HepG2 (cell line): ENCODE measurements around the gene RPS13. TPM values are rescaled to one million over a fixed set of nuclear protein-coding genes. Genes with fewer than 3 reads are reported as not detected.

Experiments
- IKZF1 ChIP-seq: fragments of 450-650 bp; IDR thresholded peaks from 2 replicates; pipeline ENCODE4 v1.7.1; 2016
- MAFK ChIP-seq, 2 experiments: IDR thresholded peaks in 1 of 2; conservative IDR thresholded peaks in 1 of 2; 2 replicates each; pipeline ENCODE4 v1.6.1; 2011; ENCODE audit warnings: improper control_type of control experiment in 2 of 2, low read length in 2 of 2
- NR2F6 ChIP-seq, 2 experiments: IDR thresholded peaks; 2 replicates each; pipeline ENCODE4 v1.6.1; 2016; ENCODE audit warnings: antibody characterized with exemption in 1 of 2, mild to moderate bottlenecking in 1 of 2
- PRDM15 ChIP-seq: sonication (generic); formaldehyde crosslinking; IDR thresholded peaks from 2 replicates; pipeline ENCODE4 v1.4.0; 2020; ENCODE audit warnings: missing genetic modification reagents
- RBAK ChIP-seq: sonication (generic); formaldehyde crosslinking; IDR thresholded peaks from 2 replicates; pipeline ENCODE4 v1.5.1; 2020; ENCODE audit warnings: mild to moderate bottlenecking, missing genetic modification reagents
- SP2 ChIP-seq: sonication (generic); formaldehyde crosslinking; IDR thresholded peaks from 2 replicates; pipeline ENCODE4 v1.5.1; 2020; ENCODE audit warnings: mild to moderate bottlenecking, missing genetic modification reagents
- STAT6 ChIP-seq: sonication (generic); formaldehyde crosslinking; IDR thresholded peaks from 2 replicates; pipeline ENCODE4 v1.4.0; 2020; ENCODE audit warnings: missing genetic modification reagents, mild to moderate bottlenecking, borderline replicate concordance
- YY1 ChIP-seq: IDR thresholded peaks from 2 replicates; pipeline ENCODE4 v1.6.1; 2011; ENCODE audit warnings: low read length, low read depth, moderate library complexity, mild to moderate bottlenecking; ENCODE audit not compliant: insufficient read depth, insufficient replicate concordance
- ZC3H13 ChIP-seq: sonication (generic); formaldehyde crosslinking; IDR thresholded peaks from 2 replicates; pipeline ENCODE4 v1.8.1; 2023; ENCODE audit warnings: mild to moderate bottlenecking, missing genetic modification reagents, moderate library complexity
- ZHX2 ChIP-seq, 2 experiments: sonication (generic) in 1 of 2; formaldehyde crosslinking in 1 of 2; IDR thresholded peaks; 2 replicates each; pipeline versions ENCODE4 v1.6.1 to v1.9.0; 2014 to 2022; ENCODE audit warnings: antibody characterized with exemption in 1 of 2, borderline replicate concordance in 1 of 2, inconsistent platforms in 1 of 2, low read depth in 1 of 2, missing genetic modification reagents in 1 of 2
- ZIK1 ChIP-seq: sonication (generic); formaldehyde crosslinking; IDR thresholded peaks from 2 replicates; pipeline ENCODE4 v1.5.0; 2020; ENCODE audit warnings: mild to moderate bottlenecking, low read depth, missing genetic modification reagents, borderline replicate concordance
- ZNF557 ChIP-seq: sonication (generic); formaldehyde crosslinking; IDR thresholded peaks from 2 replicates; pipeline ENCODE4 v1.4.0; 2020; ENCODE audit warnings: missing genetic modification reagents
- polyA plus RNA-seq, 8 experiments: library from polyadenylated mRNA; depleted of rRNA in 3 of 8; stranded (reverse) in 7 of 8; unstranded in 1 of 8; fragments of >200 nt; fragmentation: Illumina TruSeq in 4 of 8; extraction: Trizol in 4 of 8; gene quantifications; 2 replicates each; pipeline versions ENCODE4 v1.2.1 to v1.2.3, GENCODE V29; 2011 to 2016; ENCODE audit warnings: low read depth in 4 of 8, missing spikeins in 1 of 8, mixed read lengths in 1 of 8; ENCODE audit not compliant: insufficient read depth in 1 of 8
- total RNA-seq, 5 experiments: library from RNA; depleted of rRNA; stranded (reverse); fragments of >200 nt; fragmentation: Illumina TruSeq; extraction: Trizol; gene quantifications; 2 replicates each; pipeline ENCODE4 v1.2.3, GENCODE V29; 2016; ENCODE audit warnings: low read depth in 1 of 5

RPS13 gene
- total and polyA plus RNA-seq, 2 of the 13 experiments (the other 11 are each of a cell fraction or from before 2014, with no cell fraction given): 1,542 to 2,245 TPM

GRCh38 chr11:17077520-17078401, at the start of gene RPS13 (continued):
- TF ChIP-seq ZHX2 (IDR thresholded peaks at IDR 0.05; ENCODE audit: low read depth) (peak; percentile 89), ZHX2 (CRISPR knock-in tag; IDR thresholded peaks at IDR 0.05; ENCODE audit: borderline replicate concordance) (no peak), YY1 (peak; percentile 94), NR2F6 (IDR thresholded peaks at IDR 0.05) (no peak), NR2F6 (CRISPR knock-in tag; IDR thresholded peaks at IDR 0.05) (no peak; the same call in 1 of the 2 replicates), ZNF557 (CRISPR knock-in tag) (0 out of 2 replicates have a peak, but pooled peaks have one; percentile 61), ZC3H13 (CRISPR knock-in tag) (0 out of 2 replicates have a peak, but pooled peaks have one; percentile 40), SP2 (CRISPR knock-in tag) (peak; percentile 67), RBAK (CRISPR knock-in tag) (no peak), PRDM15 (CRISPR knock-in tag) (no peak), STAT6 (peak; percentile 33; the same call in 1 of the 2 replicates), MAFK (conservative IDR thresholded peaks at IDR 0.05 in 1 of 2, IDR thresholded peaks at IDR 0.05 in 1 of 2; ENCODE audit: low read length in 2 of 2) (no peak), IKZF1 (no peak), ZIK1 (CRISPR knock-in tag) (peak; percentile 84)
